HG02973 (cell line): ENCODE data around the gene RNF39.
"Not testable (repeated sequence)": the region's sequence is repeated elsewhere in the genome, so short reads cannot be mapped to it uniquely, and the experiment has no call there.

Experiments
- ATAC-seq: cut with Tn5 transposase; IDR thresholded peaks from one replicate; pipeline ENCODE4 v1.9.1; 2021; ENCODE audit warnings: moderate library complexity; ENCODE audit not compliant: unreplicated experiment

RNF39 gene

GRCh38 chr6:30062471-30063178, 12.9 kb downstream of the RNF39 start:
- ATAC-seq = no peak

DNA sequence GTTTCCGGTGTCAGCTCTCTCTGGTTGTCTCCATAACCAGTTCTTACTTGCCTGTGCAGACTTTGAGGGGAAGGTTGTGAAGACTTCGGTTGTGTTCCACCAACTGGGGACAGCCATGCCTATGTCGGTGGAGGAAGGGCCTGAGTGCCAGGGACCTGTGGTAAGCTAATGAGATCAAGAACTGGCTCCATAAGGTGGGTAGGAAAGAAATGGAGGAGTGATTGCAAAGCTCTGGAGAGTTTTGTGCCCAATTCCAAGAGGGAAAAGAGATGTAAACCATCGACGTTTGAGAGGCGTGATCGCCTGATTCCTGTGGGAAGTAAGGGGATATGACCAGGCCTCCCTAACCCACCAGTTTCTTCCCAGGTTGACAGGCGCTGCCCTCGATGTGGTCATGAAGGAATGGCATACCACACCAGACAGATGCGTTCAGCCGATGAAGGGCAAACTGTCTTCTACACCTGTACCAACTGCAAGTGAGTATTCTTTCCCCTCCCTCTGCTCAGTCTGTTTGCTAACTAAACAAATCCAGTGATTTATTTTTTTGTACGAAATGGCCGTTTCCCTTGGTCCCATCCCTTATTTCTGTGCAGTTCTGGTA, 13.6 kb downstream of the RNF39 start:
- ATAC-seq = peak; percentile 25

GRCh38 chr6:30061092-30061857, 14.3 kb downstream of the RNF39 start, which contains the start of gene POLR1H:
POLR1H (plus strand) TSS chr6:30061265; CDS start chr6:30061525, 260 bp downstream.
- peak; percentile 82 for ATAC-seq

- peak; percentile 20 for ATAC-seq
Measured at GRCh38 chr6:30060606-30061091, 14.9 kb downstream of the RNF39 start.

- no peak for ATAC-seq
Measured at GRCh38 chr6:30055513-30055912, 20.1 kb downstream of the RNF39 start.

DNA sequence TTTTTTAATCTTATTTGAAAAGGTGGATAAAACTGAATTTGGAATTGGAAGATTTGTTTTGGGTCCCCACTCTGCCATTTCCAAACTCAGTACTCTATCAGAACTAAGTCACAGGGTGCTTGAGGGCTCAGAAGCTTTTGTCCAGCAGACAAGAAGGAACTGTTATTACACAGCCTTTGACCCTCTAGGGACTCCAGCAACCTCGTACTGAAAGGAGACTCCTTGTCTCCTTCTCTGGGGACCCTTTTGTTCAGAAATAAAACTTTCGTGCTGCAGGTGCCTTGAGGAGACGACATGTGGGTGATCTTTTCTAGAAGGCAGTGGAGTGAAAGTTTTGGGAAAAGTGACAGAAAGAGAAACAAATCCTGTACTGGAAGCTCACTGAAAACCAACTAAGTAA, 21.9 kb downstream of the RNF39 start:
- no peak for ATAC-seq

- ATAC-seq = no peak
Measured at GRCh38 chr6:30047220-30047619, 28.3 kb downstream of the RNF39 start.

DNA sequence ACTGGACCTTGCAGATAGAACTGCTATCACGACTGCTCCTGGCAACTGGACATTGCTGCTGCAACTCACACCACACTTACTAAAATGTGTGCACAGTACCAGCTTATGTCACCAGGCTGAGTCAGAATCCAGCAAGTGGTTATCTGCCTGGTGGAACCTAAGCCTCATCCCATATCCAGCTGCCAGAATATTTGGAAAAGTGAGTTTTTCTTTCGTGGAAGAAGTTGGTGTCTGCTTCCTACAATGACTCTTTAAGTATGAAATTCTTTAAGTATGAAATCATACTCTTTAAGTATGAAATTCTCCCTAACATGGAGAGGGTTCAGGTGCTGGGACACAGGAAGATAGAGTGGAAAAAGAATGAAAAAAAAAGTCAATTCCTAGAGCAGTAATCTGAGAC, 30.9 kb downstream of the RNF39 start:
- ATAC-seq = no peak

DNA sequence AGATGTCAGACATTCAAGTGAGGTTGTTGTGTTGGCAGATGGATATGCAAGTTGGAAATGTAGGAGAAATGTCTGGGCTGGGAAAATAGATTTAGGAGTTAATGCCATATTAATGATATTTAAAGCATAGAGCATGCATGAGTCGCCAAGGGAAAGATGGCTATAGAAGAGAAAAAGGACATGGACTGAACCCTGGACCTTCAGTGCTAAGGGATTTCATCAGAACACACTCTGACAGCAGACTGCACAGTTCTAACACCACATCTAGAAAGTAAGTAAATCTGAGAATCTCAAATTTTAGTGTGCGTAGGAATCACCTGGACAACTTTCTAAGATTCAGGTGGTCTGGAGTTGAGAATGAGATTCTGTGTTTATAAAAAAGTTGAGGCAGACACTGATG, 31.8 kb downstream of the RNF39 start:
- no peak for ATAC-seq

DNA sequence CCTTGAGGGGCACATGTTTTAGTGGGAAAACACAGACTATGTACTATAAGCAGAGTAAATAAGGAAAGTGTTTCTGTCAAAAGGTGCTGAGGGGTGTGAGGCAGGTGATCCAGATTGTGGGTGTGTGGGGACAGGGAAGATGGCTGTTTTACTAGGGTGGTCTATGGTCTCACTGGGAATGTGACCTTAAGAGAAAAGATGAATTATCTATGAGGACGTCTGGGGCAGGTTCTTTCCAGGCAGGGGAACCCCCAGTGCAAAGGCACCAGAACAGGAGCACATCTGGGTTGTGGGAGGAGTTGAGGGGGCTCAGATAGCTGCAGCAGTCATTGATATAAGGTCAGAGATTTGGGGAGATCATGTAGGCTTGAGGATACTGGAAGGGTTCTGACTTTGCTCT, 32.7 kb downstream of the RNF39 start:
- no peak for ATAC-seq

DNA sequence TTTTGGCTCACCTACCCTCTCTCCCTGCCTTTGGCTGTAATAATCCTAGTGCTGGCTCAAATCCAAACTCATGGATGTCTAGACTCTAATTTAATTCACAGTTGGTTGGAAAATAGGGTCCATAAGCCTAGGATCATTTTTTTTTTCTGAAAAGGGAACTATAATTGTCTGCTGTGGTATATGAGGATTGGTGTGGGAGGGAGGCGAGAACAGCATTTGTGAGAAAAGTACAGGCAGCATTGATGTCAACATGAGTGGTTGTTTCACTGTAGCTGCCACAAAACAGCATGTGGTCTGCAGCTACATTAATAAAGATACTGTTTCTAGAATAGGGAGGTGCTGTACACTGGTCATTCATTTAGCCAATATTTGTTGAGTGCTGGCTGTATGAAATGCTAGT, 33.1 kb downstream of the RNF39 start:
- ATAC-seq = no peak

DNA sequence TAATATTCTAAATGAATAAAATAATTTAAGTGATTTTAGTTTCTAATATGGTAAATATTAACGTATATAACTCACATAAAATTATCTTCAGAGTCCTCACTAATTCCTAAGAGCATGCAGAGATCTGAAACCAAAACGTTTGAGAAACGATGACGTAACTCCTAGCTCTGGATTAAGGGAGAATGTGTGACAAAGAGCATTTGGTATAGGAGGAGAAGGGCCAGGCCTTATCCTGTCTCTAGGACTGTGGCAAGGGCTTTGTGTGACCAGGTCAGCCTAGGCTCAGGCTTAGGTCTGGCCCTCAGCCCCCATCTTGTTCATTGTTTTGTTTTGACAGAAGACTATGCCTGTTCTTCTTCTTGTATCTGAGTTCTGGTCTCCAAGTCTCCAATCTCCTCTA, 33.7 kb downstream of the RNF39 start:
- ATAC-seq = no peak

DNA sequence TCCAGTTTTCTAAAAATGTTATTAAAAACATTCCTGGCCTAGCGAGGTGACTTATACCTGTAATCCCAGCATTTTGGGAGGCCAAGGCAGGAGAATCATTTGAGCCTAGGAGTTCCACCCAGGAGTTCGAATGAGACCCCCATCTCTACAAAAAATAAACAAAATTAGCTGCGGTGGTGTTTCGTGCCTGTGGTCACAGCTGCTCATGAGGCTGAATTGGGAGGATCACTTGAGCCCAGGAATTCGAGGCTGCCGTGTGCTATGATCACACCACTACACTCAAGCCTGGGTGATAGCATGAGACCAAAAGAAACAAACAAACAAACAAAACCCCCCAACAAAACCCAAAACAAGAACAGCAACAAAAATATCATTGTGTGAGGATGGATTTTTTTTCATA, 34.3 kb downstream of the RNF39 start:
- no peak for ATAC-seq

- no peak for ATAC-seq
Measured at GRCh38 chr6:30037182-30037788, 38.3 kb downstream of the RNF39 start.

DNA sequence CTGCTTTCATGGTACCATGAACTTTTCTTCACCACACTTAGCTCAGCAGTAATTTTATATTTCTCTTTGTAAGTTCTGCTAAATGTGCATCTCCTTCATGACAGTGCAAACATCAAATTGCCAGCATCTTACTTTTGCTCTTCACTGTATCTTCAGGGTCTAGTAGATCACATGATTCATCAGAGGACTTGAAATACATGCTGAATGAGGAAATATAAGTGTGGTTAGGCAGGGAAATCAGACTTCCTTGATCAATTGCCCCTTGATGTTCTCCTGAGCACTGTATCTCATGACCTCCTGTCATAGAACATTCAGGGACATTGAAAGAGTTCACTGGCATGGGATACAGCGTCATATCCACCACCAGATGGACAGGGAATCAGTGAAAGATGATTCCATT, 39.8 kb downstream of the RNF39 start:
- no peak for ATAC-seq

- ATAC-seq = not testable (repeated sequence)
Measured at GRCh38 chr6:30033440-30033839, 42.1 kb downstream of the RNF39 start.

DNA sequence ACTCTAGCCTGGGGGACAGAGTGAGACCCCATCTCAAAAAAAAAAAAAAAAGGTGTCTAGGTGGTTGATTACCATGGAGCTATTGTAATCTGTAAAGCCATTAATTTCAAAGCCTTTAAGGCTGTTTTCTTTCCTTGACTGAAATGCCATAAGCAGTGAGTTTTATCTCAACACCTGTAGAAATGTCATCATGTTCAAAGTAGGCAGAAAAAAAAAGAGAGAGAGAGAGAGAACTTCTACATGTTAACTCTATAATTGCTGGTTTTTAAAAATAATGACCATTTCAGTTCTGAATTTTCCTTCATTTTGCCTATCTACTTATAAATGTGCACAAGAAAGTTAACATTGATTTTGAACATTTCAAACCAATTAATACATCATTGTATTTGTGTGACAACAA, 44.2 kb downstream of the RNF39 start:
- ATAC-seq = no peak

- no peak for ATAC-seq
Measured at GRCh38 chr6:30029588-30029987, 46.0 kb downstream of the RNF39 start.

- no peak for ATAC-seq
Measured at GRCh38 chr6:30025186-30025585, 50.4 kb downstream of the RNF39 start.

- ATAC-seq = not testable (repeated sequence)
Measured at GRCh38 chr6:30022712-30023111, 52.9 kb downstream of the RNF39 start.

DNA sequence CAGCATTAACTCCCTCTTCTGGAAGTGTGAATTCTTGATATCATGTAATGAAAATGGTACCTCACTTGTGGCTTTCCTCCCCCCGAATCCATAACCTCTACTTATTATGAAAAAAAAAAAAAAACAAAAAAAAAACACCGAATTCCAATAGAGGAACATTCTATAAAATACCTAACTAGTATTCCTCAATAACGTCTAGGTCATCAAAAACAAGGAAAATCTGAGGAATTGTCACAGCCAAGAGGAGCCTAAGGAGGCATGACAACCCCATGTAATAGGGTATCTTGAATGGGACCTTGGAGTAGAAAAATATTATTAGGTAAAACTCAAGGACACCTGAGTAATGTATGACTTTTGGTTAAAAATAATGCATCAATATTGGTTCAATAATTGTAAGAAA, 53.4 kb downstream of the RNF39 start:
- no peak for ATAC-seq
